Endothelial cell of umbilical vein (primary cell): ENCODE measurements around the gene AATF. TPM values are rescaled to one million over a fixed set of nuclear protein-coding genes. Genes with fewer than 3 reads are reported as not detected.

Source experiments
- BruUV-seq: library from RNA; stranded (reverse); fragments of 400-500 nt; replicated peaks from 2 replicates; lab custom pipeline; 2021; lab: Mats Ljungman, UMichigan
- CTCF ChIA-PET: fragments of 300-600, 350-600 bp; sonication (Branson Sonifier 250); formaldehyde crosslinking; loops from one replicate; lab custom pipeline; 2021; ENCODE audit warnings: antibody characterized with exemption, inconsistent platforms; lab: Charles Lee
- POLR2A ChIA-PET: fragments of 300-600, 350-600 bp; sonication (Branson Sonifier 250); formaldehyde crosslinking; loops from one replicate; lab custom pipeline; 2021; ENCODE audit warnings: antibody characterized with exemption, inconsistent platforms; lab: Charles Lee
- DNase-seq: peaks from one replicate; pipeline ENCODE4 v3.0.0-alpha.2; 2011; ENCODE audit warnings: low read depth, low spot score
- FAIRE-seq: peaks from 2 replicates; lab custom pipeline; 2011; peaks lifted over from hg19 to GRCh38; lab: Jason Lieb, UNC
- H2AFZ ChIP-seq: 2 replicates; pipeline ENCODE4 v1.6.0; 2012; ENCODE audit warnings: low read depth, low read length, control low read depth, inconsistent platforms
- H3K27ac ChIP-seq: 2 replicates; pipeline ENCODE4 v1.5.1; 2011; ENCODE audit warnings: low read depth, mild to moderate bottlenecking, control low read depth, low read length, moderate library complexity; ENCODE audit not compliant: insufficient read depth
- H3K27me3 ChIP-seq, 2 experiments: 2 replicates each; pipeline versions ENCODE4 v1.6.0 to v1.6.1; 2011; ENCODE audit warnings: low read length in 2 of 2, mixed read lengths in 1 of 2; ENCODE audit not compliant: control insufficient read depth in 2 of 2, insufficient read depth in 2 of 2
- H3K36me3 ChIP-seq, 2 experiments: 2 replicates in 1 of 2; 3 replicates in 1 of 2; pipeline ENCODE4 v1.5.1; 2011; ENCODE audit warnings: low read length in 2 of 2, mild to moderate bottlenecking in 1 of 2, moderate library complexity in 1 of 2; ENCODE audit not compliant: control insufficient read depth in 2 of 2, insufficient read depth in 2 of 2; ENCODE audit errors: extremely low read depth in 1 of 2
- H3K4me1 ChIP-seq: 3 replicates; pipeline ENCODE4 v1.5.1; 2011; ENCODE audit warnings: mild to moderate bottlenecking, low read length; ENCODE audit not compliant: control insufficient read depth, insufficient read depth; ENCODE audit errors: extremely low read depth
- H3K4me2 ChIP-seq: 2 replicates; pipeline ENCODE4 v1.6.1; 2011; ENCODE audit warnings: low read length, control low read depth, mixed read lengths; ENCODE audit not compliant: insufficient read depth
- H3K4me3 ChIP-seq, 3 experiments: fragments of 200-600 bp in 1 of 3; sonication (generic), shearing (Covaris generic) in 1 of 3; replicated peaks in 1 of 3; 2 replicates each; pipeline ENCODE4 v1.5.1; 2011 to 2016; ENCODE audit warnings: control low read depth in 3 of 3, low read length in 3 of 3, mild to moderate bottlenecking in 2 of 3, inconsistent platforms in 1 of 3, low read depth in 1 of 3, moderate library complexity in 1 of 3; ENCODE audit not compliant: insufficient read depth in 1 of 3
- H3K79me2 ChIP-seq: 2 replicates; pipeline ENCODE4 v1.6.0; 2012; ENCODE audit warnings: low read length, inconsistent platforms; ENCODE audit not compliant: control insufficient read depth, insufficient read depth
- H3K9ac ChIP-seq: replicated peaks from 2 replicates; pipeline ENCODE3; 2011; ENCODE audit warnings: low read length, control low read depth; ENCODE audit not compliant: insufficient read depth; ENCODE audit errors: extremely low read depth
- H3K9me1 ChIP-seq: replicated peaks from 3 replicates; pipeline ENCODE4 v1.6.0; 2011; ENCODE audit warnings: mild to moderate bottlenecking, low read length; ENCODE audit not compliant: control insufficient read depth, insufficient read depth; ENCODE audit errors: extremely low read depth
- H3K9me3 ChIP-seq: replicated peaks from 2 replicates; pipeline ENCODE4 v1.5.1; 2012; ENCODE audit warnings: low read length, inconsistent platforms; ENCODE audit not compliant: control insufficient read depth, insufficient read depth
- H4K20me1 ChIP-seq: replicated peaks from 2 replicates; pipeline ENCODE3; 2011; ENCODE audit warnings: mild to moderate bottlenecking, low read length; ENCODE audit not compliant: control insufficient read depth, insufficient read depth; ENCODE audit errors: extremely low read depth
- CTCF ChIP-seq, 2 donors: IDR thresholded peaks; 1 replicate in 1 of 2; 2 replicates in 1 of 2; pipeline ENCODE4 v1.5.1; 2011; ENCODE audit warnings: low read length in 2 of 2, mild to moderate bottlenecking in 2 of 2, moderate library complexity in 2 of 2, control low read depth in 1 of 2, inconsistent platforms in 1 of 2, low read depth in 1 of 2; ENCODE audit not compliant: insufficient read depth in 1 of 2; ENCODE audit errors: extremely low read depth in 1 of 2
- EZH2 ChIP-seq: IDR thresholded peaks from 2 replicates; pipeline ENCODE4 v1.6.1; 2012; ENCODE audit warnings: borderline replicate concordance, low read depth, mild to moderate bottlenecking, moderate library complexity, low read length, inconsistent platforms; ENCODE audit not compliant: severe bottlenecking
- FOS ChIP-seq: IDR thresholded peaks from 2 replicates; pipeline ENCODE4 v1.6.1; 2011; ENCODE audit warnings: mild to moderate bottlenecking, low read length, moderate library complexity, borderline replicate concordance; ENCODE audit not compliant: insufficient read depth
- GATA2 ChIP-seq: IDR thresholded peaks from 2 replicates; pipeline ENCODE4 v1.7.0; 2011; ENCODE audit warnings: low read depth, mild to moderate bottlenecking, moderate library complexity, mixed read lengths, low read length; ENCODE audit not compliant: insufficient read length, insufficient read depth
- JUN ChIP-seq: IDR thresholded peaks from 2 replicates; pipeline ENCODE4 v1.6.1; 2011; ENCODE audit warnings: borderline replicate concordance, low read depth; ENCODE audit not compliant: insufficient read length, insufficient read depth
- MAX ChIP-seq: IDR thresholded peaks from 2 replicates; pipeline ENCODE4 v1.6.1; 2011; ENCODE audit not compliant: insufficient read depth, insufficient read length
- MYC ChIP-seq: IDR thresholded peaks from one replicate; pipeline ENCODE4 v1.6.1; 2011; ENCODE audit warnings: mild to moderate bottlenecking, low read depth, low read length
- POLR2A ChIP-seq: IDR thresholded peaks from 2 replicates; pipeline ENCODE4 v1.6.1; 2012; ENCODE audit warnings: low read depth, mild to moderate bottlenecking, control low read depth, low read length
- POLR2AphosphoS5 ChIP-seq: IDR thresholded peaks from 2 replicates; pipeline ENCODE4 v1.6.1; 2012; ENCODE audit warnings: low read depth, mild to moderate bottlenecking, control low read depth, low read length, moderate library complexity; ENCODE audit not compliant: insufficient read depth
- dilution Hi-C: fragments of 300-500 bp; cut with MboI; formaldehyde crosslinking; loops from one replicate; pipeline ENCODE4 v1.15.0; 2019; ENCODE audit warnings: low sequenced_read_pairs; ENCODE audit not compliant: extremely low pct_ligation_motif_present
- intact Hi-C: fragments of 100-400 bp; cut with micrococcal nuclease; formaldehyde crosslinking; loops from one replicate; pipeline ENCODE4 v1.10.0; 2022
- polyA plus RNA-seq, 4 experiments: library from polyadenylated mRNA; depleted of rRNA in 3 of 4; stranded (reverse) in 3 of 4; unstranded in 1 of 4; fragments of >200 nt; gene quantifications; 2 replicates each; pipeline versions ENCODE4 v1.2.1 to v1.2.3, GENCODE V29; 2011 to 2012; ENCODE audit warnings: missing spikeins in 1 of 4
- total RNA-seq: library from RNA; stranded (reverse); gene quantifications from 2 replicates; pipeline ENCODE4 v1.2.3, GENCODE V29; 2021

Gene AATF
- total and polyA plus RNA-seq, 2 donors (not counting 3 experiments of a cell fraction or from before 2014, with no cell fraction given): 15.7 to 47.2 TPM

GRCh38 chr17:37041932-37042331 is 93.2 kb downstream of the AATF start:
- Histone ChIP-seq H3K4me1 (peaks cover 3% of the 10 kb centered on the region), H3K9me1 (no peaks in the 10 kb centered on the region), H3K9me3 (no peaks in the 10 kb centered on the region), H3K27me3 (no peaks in the 10 kb centered on the region), H3K79me2 (no peaks in the 10 kb centered on the region), H4K20me1 (no peaks in the 10 kb centered on the region), H3K9ac (no peak overlapping the region), H3K27ac (no peak overlapping the region), H3K36me3 (no peaks in the 10 kb centered on the region), H3K4me2 (no peak overlapping the region), H3K4me3 (no peak overlapping the region), H2AFZ (no peak overlapping the region)
- intact Hi-C loops (no loop called here), dilution Hi-C loops (no loop called here)
- CTCF ChIA-PET: interaction anchor here (0.6 to 1.6 kb wide), 4 partner anchors 33 to 439 kb away, joined by 3 to 5 read pairs (median 4); no protein-coding TSS in a partner anchor
- TF ChIP-seq CTCF (IDR thresholded peaks at IDR 0.05; ENCODE audit: extremely low read depth in 1 of 2, insufficient read depth in 1 of 2, low read depth in 1 of 2, low read length in 2 of 2): no peak
- TF ChIP-seq JUN: no peak
- no peak for TF ChIP-seq POLR2AphosphoS5
- TF ChIP-seq EZH2: no peak
- TF ChIP-seq GATA2: no peak
- TF ChIP-seq MYC: no peak
- TF ChIP-seq MAX: no peak
- no peak for TF ChIP-seq FOS
- TF ChIP-seq POLR2A: no peak
- BruUV-seq: no TSS peak
- FAIRE-seq (no peak), DNase-seq (no peak)
- POLR2A ChIA-PET: no interaction called here
